HepG2 (cell line): ENCODE data around the gene CIBAR2. TPM values are rescaled to one million over a fixed set of nuclear protein-coding genes. Genes with fewer than 3 reads are reported as not detected.

Source experiments
- AGO2 ChIP-seq: fragments of 200-400 bp; formaldehyde crosslinking; optimal IDR thresholded peaks from 2 replicates; pipeline ENCODE3; 2017; ENCODE audit warnings: mild to moderate bottlenecking, low read depth, low read length, moderate library complexity
- AKNA ChIP-seq: sonication (generic); formaldehyde crosslinking; IDR thresholded peaks from 2 replicates; pipeline ENCODE4 v1.4.0; 2020; ENCODE audit warnings: missing genetic modification reagents, borderline replicate concordance
- BRD4 ChIP-seq: sonication (generic); formaldehyde crosslinking; IDR thresholded peaks from 2 replicates; pipeline ENCODE4 v1.4.0; 2020; ENCODE audit warnings: missing genetic modification reagents
- EED ChIP-seq: sonication (generic); formaldehyde crosslinking; IDR thresholded peaks from 2 replicates; pipeline ENCODE4 v1.5.0; 2020; ENCODE audit warnings: mild to moderate bottlenecking, missing genetic modification reagents
- FOXC1 ChIP-seq: sonication (generic); formaldehyde crosslinking; IDR thresholded peaks from 2 replicates; pipeline ENCODE4 v1.8.0; 2022; ENCODE audit warnings: mild to moderate bottlenecking, missing genetic modification reagents, borderline replicate concordance
- HES4 ChIP-seq: sonication (generic); formaldehyde crosslinking; IDR thresholded peaks from 2 replicates; pipeline ENCODE4 v1.9.0; 2021; ENCODE audit warnings: mild to moderate bottlenecking, missing genetic modification reagents, borderline replicate concordance
- MXI1 ChIP-seq: IDR thresholded peaks from 3 replicates; pipeline ENCODE4 v1.6.1; 2012; ENCODE audit warnings: low read depth, low read length, inconsistent platforms, borderline replicate concordance
- PCBP1 ChIP-seq: fragments of 200-400 bp; formaldehyde crosslinking; IDR thresholded peaks from 2 replicates; pipeline ENCODE4 v1.6.1; 2017; ENCODE audit warnings: mild to moderate bottlenecking, low read depth, low read length, borderline replicate concordance
- WIZ ChIP-seq: sonication (generic); formaldehyde crosslinking; IDR thresholded peaks from 2 replicates; pipeline ENCODE4 v1.5.1; 2020; ENCODE audit warnings: mild to moderate bottlenecking, missing genetic modification reagents
- ZNF232 ChIP-seq: sonication (generic); formaldehyde crosslinking; IDR thresholded peaks from 2 replicates; pipeline ENCODE4 v1.4.0; 2020; ENCODE audit warnings: missing genetic modification reagents, borderline replicate concordance
- ZNF335 ChIP-seq: sonication (generic); formaldehyde crosslinking; IDR thresholded peaks from 2 replicates; pipeline ENCODE4 v1.4.0; 2020; ENCODE audit warnings: missing genetic modification reagents
- ZNF343 ChIP-seq: sonication (generic); formaldehyde crosslinking; IDR thresholded peaks from 2 replicates; pipeline ENCODE4 v1.4.0; 2020; ENCODE audit warnings: mild to moderate bottlenecking, missing genetic modification reagents
- ZNF432 ChIP-seq: sonication (generic); formaldehyde crosslinking; IDR thresholded peaks from 2 replicates; pipeline ENCODE4 v1.5.0; 2020; ENCODE audit warnings: missing genetic modification reagents, mild to moderate bottlenecking, borderline replicate concordance
- ZNF816 ChIP-seq: sonication (generic); formaldehyde crosslinking; IDR thresholded peaks from 2 replicates; pipeline ENCODE4 v1.8.0; 2022; ENCODE audit warnings: missing genetic modification reagents, mild to moderate bottlenecking, borderline replicate concordance
- ZNF879 ChIP-seq: sonication (generic); formaldehyde crosslinking; IDR thresholded peaks from 2 replicates; pipeline ENCODE4 v1.8.1; 2023; ENCODE audit warnings: missing genetic modification reagents
- polyA plus RNA-seq, 8 experiments: library from polyadenylated mRNA; depleted of rRNA in 3 of 8; stranded (reverse) in 7 of 8; unstranded in 1 of 8; fragments of >200 nt; fragmentation: Illumina TruSeq in 4 of 8; extraction: Trizol in 4 of 8; gene quantifications; 2 replicates each; pipeline versions ENCODE4 v1.2.1 to v1.2.3, GENCODE V29; 2011 to 2016; ENCODE audit warnings: low read depth in 4 of 8, missing spikeins in 1 of 8, mixed read lengths in 1 of 8; ENCODE audit not compliant: insufficient read depth in 1 of 8
- total RNA-seq, 5 experiments: library from RNA; depleted of rRNA; stranded (reverse); fragments of >200 nt; fragmentation: Illumina TruSeq; extraction: Trizol; gene quantifications; 2 replicates each; pipeline ENCODE4 v1.2.3, GENCODE V29; 2016; ENCODE audit warnings: low read depth in 1 of 5
- TF ChIP-seq, protein P1 (sequence below): sonication (generic); formaldehyde crosslinking; IDR thresholded peaks from 2 replicates; pipeline ENCODE4 v1.5.0; 2020; ENCODE audit warnings: mild to moderate bottlenecking, missing genetic modification reagents, borderline replicate concordance

The CIBAR2 gene
- total and polyA plus RNA-seq, 2 of the 13 experiments (the other 11 are each of a cell fraction or from before 2014, with no cell fraction given), result not detected

GRCh38 chr16:85055493-85056210 is 56.6 kb downstream of the CIBAR2 start (continued):
- TF ChIP-seq MXI1, result no peak
- TF ChIP-seq ZNF432, result no peak
- TF ChIP-seq ZNF335, result 0 out of 2 replicates have a peak, but pooled peaks have one; percentile 10
- peak; percentile 95 for TF ChIP-seq ZNF343
- TF ChIP-seq AGO2, result no peak
- TF ChIP-seq HES4, result peak; percentile 97
- peak; percentile 82; the same call in 1 of the 2 replicates for TF ChIP-seq ZNF232 (CRISPR knock-in tag)
- no peak for TF ChIP-seq ZNF816 (CRISPR knock-in tag)
- peak; percentile 73; the same call in 1 of the 2 replicates for TF ChIP-seq EED (CRISPR knock-in tag)
- peak; percentile 71; the same call in 1 of the 2 replicates for TF ChIP-seq ZNF879
- TF ChIP-seq FOXC1, result peak; percentile 97
- TF ChIP-seq AKNA (CRISPR knock-in tag), result no peak
- TF ChIP-seq PCBP1, result no peak
- TF ChIP-seq, protein P1, sequence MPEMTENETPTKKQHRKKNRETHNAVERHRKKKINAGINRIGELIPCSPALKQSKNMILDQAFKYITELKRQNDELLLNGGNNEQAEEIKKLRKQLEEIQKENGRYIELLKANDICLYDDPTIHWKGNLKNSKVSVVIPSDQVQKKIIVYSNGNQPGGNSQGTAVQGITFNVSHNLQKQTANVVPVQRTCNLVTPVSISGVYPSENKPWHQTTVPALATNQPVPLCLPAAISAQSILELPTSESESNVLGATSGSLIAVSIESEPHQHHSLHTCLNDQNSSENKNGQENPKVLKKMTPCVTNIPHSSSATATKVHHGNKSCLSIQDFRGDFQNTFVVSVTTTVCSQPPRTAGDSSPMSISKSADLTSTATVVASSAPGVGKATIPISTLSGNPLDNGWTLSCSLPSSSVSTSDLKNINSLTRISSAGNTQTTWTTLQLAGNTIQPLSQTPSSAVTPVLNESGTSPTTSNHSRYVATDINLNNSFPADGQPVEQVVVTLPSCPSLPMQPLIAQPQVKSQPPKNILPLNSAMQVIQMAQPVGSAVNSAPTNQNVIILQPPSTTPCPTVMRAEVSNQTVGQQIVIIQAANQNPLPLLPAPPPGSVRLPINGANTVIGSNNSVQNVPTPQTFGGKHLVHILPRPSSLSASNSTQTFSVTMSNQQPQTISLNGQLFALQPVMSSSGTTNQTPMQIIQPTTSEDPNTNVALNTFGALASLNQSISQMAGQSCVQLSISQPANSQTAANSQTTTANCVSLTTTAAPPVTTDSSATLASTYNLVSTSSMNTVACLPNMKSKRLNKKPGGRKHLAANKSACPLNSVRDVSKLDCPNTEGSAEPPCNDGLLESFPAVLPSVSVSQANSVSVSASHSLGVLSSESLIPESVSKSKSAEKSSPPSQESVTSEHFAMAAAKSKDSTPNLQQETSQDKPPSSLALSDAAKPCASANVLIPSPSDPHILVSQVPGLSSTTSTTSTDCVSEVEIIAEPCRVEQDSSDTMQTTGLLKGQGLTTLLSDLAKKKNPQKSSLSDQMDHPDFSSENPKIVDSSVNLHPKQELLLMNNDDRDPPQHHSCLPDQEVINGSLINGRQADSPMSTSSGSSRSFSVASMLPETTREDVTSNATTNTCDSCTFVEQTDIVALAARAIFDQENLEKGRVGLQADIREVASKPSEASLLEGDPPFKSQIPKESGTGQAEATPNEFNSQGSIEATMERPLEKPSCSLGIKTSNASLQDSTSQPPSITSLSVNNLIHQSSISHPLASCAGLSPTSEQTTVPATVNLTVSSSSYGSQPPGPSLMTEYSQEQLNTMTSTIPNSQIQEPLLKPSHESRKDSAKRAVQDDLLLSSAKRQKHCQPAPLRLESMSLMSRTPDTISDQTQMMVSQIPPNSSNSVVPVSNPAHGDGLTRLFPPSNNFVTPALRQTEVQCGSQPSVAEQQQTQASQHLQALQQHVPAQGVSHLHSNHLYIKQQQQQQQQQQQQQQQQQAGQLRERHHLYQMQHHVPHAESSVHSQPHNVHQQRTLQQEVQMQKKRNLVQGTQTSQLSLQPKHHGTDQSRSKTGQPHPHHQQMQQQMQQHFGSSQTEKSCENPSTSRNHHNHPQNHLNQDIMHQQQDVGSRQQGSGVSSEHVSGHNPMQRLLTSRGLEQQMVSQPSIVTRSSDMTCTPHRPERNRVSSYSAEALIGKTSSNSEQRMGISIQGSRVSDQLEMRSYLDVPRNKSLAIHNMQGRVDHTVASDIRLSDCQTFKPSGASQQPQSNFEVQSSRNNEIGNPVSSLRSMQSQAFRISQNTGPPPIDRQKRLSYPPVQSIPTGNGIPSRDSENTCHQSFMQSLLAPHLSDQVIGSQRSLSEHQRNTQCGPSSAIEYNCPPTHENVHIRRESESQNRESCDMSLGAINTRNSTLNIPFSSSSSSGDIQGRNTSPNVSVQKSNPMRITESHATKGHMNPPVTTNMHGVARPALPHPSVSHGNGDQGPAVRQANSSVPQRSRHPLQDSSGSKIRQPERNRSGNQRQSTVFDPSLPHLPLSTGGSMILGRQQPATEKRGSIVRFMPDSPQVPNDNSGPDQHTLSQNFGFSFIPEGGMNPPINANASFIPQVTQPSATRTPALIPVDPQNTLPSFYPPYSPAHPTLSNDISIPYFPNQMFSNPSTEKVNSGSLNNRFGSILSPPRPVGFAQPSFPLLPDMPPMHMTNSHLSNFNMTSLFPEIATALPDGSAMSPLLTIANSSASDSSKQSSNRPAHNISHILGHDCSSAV (CRISPR knock-in tag), result peak; percentile 54; the same call in 1 of the 2 replicates
- peak; percentile 82; the same call in 1 of the 2 replicates for TF ChIP-seq WIZ (CRISPR knock-in tag)
- TF ChIP-seq BRD4 (CRISPR knock-in tag), result no peak
